ENCODE results near the gene WDR6. TPM values are rescaled to one million over a fixed set of nuclear protein-coding genes. Genes with fewer than 3 reads are reported as not detected.

The WDR6 gene
- total RNA-seq, 1 experiment from 2014 or later = 88.5 TPM

DNA sequence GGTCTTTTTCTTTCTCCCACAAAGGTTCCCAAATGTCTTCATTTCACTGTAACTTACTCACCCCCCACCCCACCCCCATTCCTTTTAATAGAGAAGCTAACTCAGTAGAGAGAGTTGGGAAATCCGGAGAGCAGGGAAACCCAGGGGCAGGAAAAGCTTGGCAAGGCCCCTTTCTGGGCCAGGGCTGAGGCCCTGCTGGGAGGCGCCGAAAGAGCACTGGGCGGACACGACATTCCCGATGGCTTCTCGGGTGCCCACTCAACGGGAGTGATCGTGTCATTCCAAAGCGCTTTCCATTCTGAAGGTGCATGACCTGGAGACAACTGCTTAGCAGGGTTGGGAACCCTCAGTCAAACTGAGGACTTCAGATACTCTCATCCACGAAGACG lies 12.7 kb downstream of the WDR6 start:
- H3K27me3 ChIP-seq (replicated peaks; ENCODE audit: insufficient read depth, low read depth, low read length, poor library complexity) = no peaks in the 10 kb centered on the region
- BruUV-seq (replicated peaks) = no TSS peak
- no peaks in the 10 kb centered on the region for H3K4me1 ChIP-seq (ENCODE audit: insufficient read depth, low read length, poor library complexity, severe bottlenecking)
- H3K9me3 ChIP-seq (ENCODE audit: low read depth, low read length, poor library complexity, severe bottlenecking) = no peaks in the 10 kb centered on the region
- peak overlapping the region; percentile 96 for H3K27ac ChIP-seq (ENCODE audit: low read depth, low read length, poor library complexity, severe bottlenecking)
- CTCF ChIA-PET = interaction anchor here (2.5 kb wide), 1 partner anchor 13 kb away, joined by 14 read pairs; the partner anchor contains the start of gene WDR6
- H3K4me3 ChIP-seq (ENCODE audit: low read depth, low read length, poor library complexity, severe bottlenecking) = peak overlapping the region; percentile 83
- POLR2A ChIA-PET (ENCODE audit: low non-redundant PET) = interaction anchor here (0.6 kb wide), 1 partner anchor 10 kb away, joined by 13 read pairs; no protein-coding TSS in a partner anchor
- TF ChIP-seq CTCF (conservative IDR thresholded peaks at IDR 0.05; ENCODE audit: low read depth, low read length) (no peak), EZH2 (IDR thresholded peaks at IDR 0.05; ENCODE audit: borderline replicate concordance, low read depth, low read length, poor library complexity, severe bottlenecking) (no peak)
- intact Hi-C loops (cut with micrococcal nuclease; ENCODE audit: unreplicated experiment) = no loop called here
- H3K36me3 ChIP-seq (ENCODE audit: insufficient read depth, low read length, poor library complexity, severe bottlenecking) = peaks cover 19% of the 10 kb centered on the region
- DNase-seq (ENCODE audit: low spot score) = no peak

DNA sequence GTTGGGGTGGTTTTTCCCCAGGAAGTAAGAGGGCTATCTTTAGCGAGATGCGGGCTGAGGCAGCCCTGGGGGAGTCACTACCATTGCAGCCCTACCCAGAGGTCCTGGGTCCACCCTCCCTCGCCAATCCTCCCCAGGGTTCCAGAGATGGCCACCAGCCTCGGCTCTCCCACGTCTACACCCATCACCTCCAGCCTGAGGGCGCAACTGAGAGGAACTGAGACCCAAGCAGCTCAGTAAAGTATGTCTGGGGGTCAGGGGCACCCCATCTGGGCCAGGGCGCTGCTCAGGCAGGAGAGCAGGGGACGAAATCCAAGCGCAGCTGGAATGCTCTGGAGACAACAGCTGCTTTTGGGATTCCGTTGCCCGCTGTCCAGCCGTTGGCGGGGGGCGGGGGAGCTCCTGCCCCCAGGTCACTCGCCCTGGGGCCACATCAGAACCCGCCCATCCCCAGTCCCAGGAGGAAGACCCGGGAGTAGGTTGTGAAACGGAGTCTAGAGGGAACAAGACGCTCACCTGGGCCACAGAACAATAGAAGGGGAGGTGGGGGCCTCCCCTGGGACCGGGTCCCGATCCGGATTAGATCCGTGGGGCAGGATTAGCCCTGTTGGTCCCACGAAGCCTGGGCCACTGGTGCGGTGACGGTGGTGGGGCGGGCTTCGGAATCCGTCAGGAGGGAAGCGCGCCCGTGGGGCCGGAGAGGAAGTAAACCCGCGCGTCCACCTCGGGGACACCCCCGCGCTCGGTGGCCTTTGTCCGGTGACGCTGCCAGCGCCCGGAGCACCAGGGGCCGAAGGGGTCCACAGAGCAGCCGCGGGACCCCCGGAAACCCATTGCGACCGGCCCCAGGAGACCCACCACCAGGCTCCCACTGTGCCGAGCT lies 13.4 kb downstream of the WDR6 start:
- H3K27me3 ChIP-seq (replicated peaks; ENCODE audit: insufficient read depth, low read depth, low read length, poor library complexity) = no peaks in the 10 kb centered on the region
- H3K36me3 ChIP-seq (ENCODE audit: insufficient read depth, low read length, poor library complexity, severe bottlenecking) = peaks cover 17% of the 10 kb centered on the region
- intact Hi-C loops (cut with micrococcal nuclease; ENCODE audit: unreplicated experiment) = no loop called here
- no peak for TF ChIP-seq CTCF (conservative IDR thresholded peaks at IDR 0.05; ENCODE audit: low read depth, low read length)
- TF ChIP-seq EZH2 (IDR thresholded peaks at IDR 0.05; ENCODE audit: borderline replicate concordance, low read depth, low read length, poor library complexity, severe bottlenecking) = no peak
- no peaks in the 10 kb centered on the region for H3K4me1 ChIP-seq (ENCODE audit: insufficient read depth, low read length, poor library complexity, severe bottlenecking)
- BruUV-seq (replicated peaks) = TSS peak; percentile 22
- ChIA-PET POLR2A (ENCODE audit: low non-redundant PET) (interaction anchor here (0.6 kb wide), 1 partner anchor 9 kb away, joined by 13 read pairs; no protein-coding TSS in a partner anchor), CTCF (interaction anchor here (0.6 to 2.5 kb wide), 2 partner anchors 13 to 16 kb away, joined by 3 to 14 read pairs; partner anchors contain the start of gene WDR6)
- H3K9me3 ChIP-seq (ENCODE audit: low read depth, low read length, poor library complexity, severe bottlenecking) = no peaks in the 10 kb centered on the region
- peak overlapping the region; percentile 96 for H3K27ac ChIP-seq (ENCODE audit: low read depth, low read length, poor library complexity, severe bottlenecking)
- peak overlapping the region; percentile 83 for H3K4me3 ChIP-seq (ENCODE audit: low read depth, low read length, poor library complexity, severe bottlenecking)
- DNase-seq (ENCODE audit: low spot score) = no peak

GRCh38 chr3:49021213-49021812 lies 14.1 kb downstream of the WDR6 start:
- POLR2A ChIA-PET (ENCODE audit: low non-redundant PET) = no interaction called here
- peak overlapping the region; percentile 83 for H3K4me3 ChIP-seq (ENCODE audit: low read depth, low read length, poor library complexity, severe bottlenecking)
- TF ChIP-seq EZH2 (IDR thresholded peaks at IDR 0.05; ENCODE audit: borderline replicate concordance, low read depth, low read length, poor library complexity, severe bottlenecking) (no peak), CTCF (conservative IDR thresholded peaks at IDR 0.05; ENCODE audit: low read depth, low read length) (no peak)
- no TSS peak for BruUV-seq (replicated peaks)
- no peaks in the 10 kb centered on the region for H3K4me1 ChIP-seq (ENCODE audit: insufficient read depth, low read length, poor library complexity, severe bottlenecking)
- no peaks in the 10 kb centered on the region for H3K27me3 ChIP-seq (replicated peaks; ENCODE audit: insufficient read depth, low read depth, low read length, poor library complexity)
- no peaks in the 10 kb centered on the region for H3K9me3 ChIP-seq (ENCODE audit: low read depth, low read length, poor library complexity, severe bottlenecking)
- peak; percentile 94 for DNase-seq (ENCODE audit: low spot score)
- H3K36me3 ChIP-seq (ENCODE audit: insufficient read depth, low read length, poor library complexity, severe bottlenecking) = peaks cover 18% of the 10 kb centered on the region
- CTCF ChIA-PET = interaction anchor here (0.6 to 2.5 kb wide), 2 partner anchors 14 to 15 kb away, joined by 3 to 14 read pairs; partner anchors contain the start of gene WDR6
- H3K27ac ChIP-seq (ENCODE audit: low read depth, low read length, poor library complexity, severe bottlenecking) = peak overlapping the region; percentile 96
- intact Hi-C loops (cut with micrococcal nuclease; ENCODE audit: unreplicated experiment) = no loop called here

All from A673 (cell line).